Natural killer cell (primary cell): ENCODE data around the gene ROR1. TPM values are rescaled to one million over a fixed set of nuclear protein-coding genes. Genes with fewer than 3 reads are reported as not detected.

Source experiments
- ATAC-seq, 3 donors: fragments of 150-1000 bp in 2 of 3; fragments of 200-7000 bp in 1 of 3; cut with Tn5 transposase; 1 replicate in 1 of 3; 2 replicates in 2 of 3; pipeline ENCODE4 v1.10.0; 2021; ENCODE audit warnings: mild to moderate bottlenecking in 2 of 3, moderate library complexity in 2 of 3
- DNase-seq, 2 donors: peaks; one replicate each; pipeline versions ENCODE4 v3.0.0 to v3.0.0-alpha.2; 2013 to 2021; ENCODE audit warnings: mixed read lengths in 1 of 2
- H3K27ac ChIP-seq: one replicate; pipeline ENCODE4 v1.5.1; 2013; ENCODE audit warnings: mild to moderate bottlenecking, low read length
- H3K27me3 ChIP-seq: one replicate; pipeline ENCODE4 v1.6.1; 2013; ENCODE audit warnings: low read length; ENCODE audit not compliant: control insufficient read depth, insufficient read depth
- H3K36me3 ChIP-seq: one replicate; pipeline ENCODE4 v1.6.1; 2013; ENCODE audit warnings: low read length; ENCODE audit not compliant: control insufficient read depth, insufficient read depth
- H3K4me1 ChIP-seq: one replicate; pipeline ENCODE4 v1.6.1; 2013; ENCODE audit warnings: low read length; ENCODE audit not compliant: control insufficient read depth, insufficient read depth
- H3K4me3 ChIP-seq: one replicate; pipeline ENCODE4 v1.5.1; 2013; ENCODE audit warnings: low read length
- H3K9me3 ChIP-seq: one replicate; pipeline ENCODE4 v1.6.1; 2013; ENCODE audit warnings: low read length; ENCODE audit not compliant: control insufficient read depth, insufficient read depth
- H3K27ac Mint-ChIP-seq, 2 donors: one replicate each; pipeline ENCODE4 v1.8.0; 2022; ENCODE audit warnings: mild to moderate bottlenecking in 2 of 2, mixed read lengths in 2 of 2, moderate library complexity in 1 of 2
- H3K27me3 Mint-ChIP-seq, 2 donors: one replicate each; pipeline ENCODE4 v1.8.0; 2022; ENCODE audit warnings: low read depth in 2 of 2, mixed read lengths in 2 of 2
- H3K36me3 Mint-ChIP-seq: one replicate; pipeline ENCODE4 v1.8.0; 2022; ENCODE audit warnings: mixed read lengths
- H3K4me1 Mint-ChIP-seq, 2 donors: one replicate each; pipeline ENCODE4 v1.8.0; 2022; ENCODE audit warnings: mixed read lengths in 2 of 2
- H3K4me3 Mint-ChIP-seq: one replicate; pipeline ENCODE4 v1.8.0; 2022; ENCODE audit warnings: mild to moderate bottlenecking, moderate library complexity, mixed read lengths
- H3K9me3 Mint-ChIP-seq, 2 donors: one replicate each; pipeline ENCODE4 v1.8.0; 2022; ENCODE audit warnings: mixed read lengths in 2 of 2
- CTCF ChIP-seq: fragments of 200-600 bp; IDR thresholded peaks from one replicate; pipeline ENCODE4 v1.8.0; 2022; ENCODE audit warnings: antibody characterized with exemption
- WGBS: methylation state at CpG from one replicate; pipeline ENCODE4 v1.1.7; 2013; ENCODE audit warnings: missing lambda C conversion rate; ENCODE audit not compliant: insufficient coverage; 5-methylcytosine and 5-hydroxymethylcytosine counted together
- intact Hi-C: fragments of 100-400 bp; cut with micrococcal nuclease; formaldehyde crosslinking; loops from one replicate; pipeline ENCODE4 v1.14.2; 2022
- total RNA-seq, 4 donors: library from RNA; stranded (reverse); fragments of 120-200 nt in 1 of 4; gene quantifications; one replicate each; pipeline versions ENCODE4 v1.2.3 to v1.2.4, GENCODE V29; 2013 to 2022

Gene ROR1
- total RNA-seq, 3 donors from 2014 or later (not counting 1 experiment from before 2014, with no cell fraction given) = 0.05 to 0.35 (median 0.27) TPM

GRCh38 chr1:64192290-64192689, 418.5 kb downstream of the ROR1 start:
- 97% methylated on average over 8 of the region's 8 CpGs for WGBS
- Histone ChIP-seq H3K36me3 (no peaks in the 10 kb centered on the region), H3K4me3 (no peak overlapping the region), H3K4me1 (no peaks in the 10 kb centered on the region), H3K9me3 (no peaks in the 10 kb centered on the region), H3K27ac (no peak overlapping the region), H3K27me3 (no peaks in the 10 kb centered on the region)
- ATAC-seq = peak in 1 of 3 donors; percentile 15
- no peak for TF ChIP-seq CTCF
- Mint-ChIP-seq H3K9me3 (no peaks in the 10 kb centered on the region), H3K27ac (no peak overlapping the region), H3K27me3 (no peaks in the 10 kb centered on the region), H3K4me1 (no peaks in the 10 kb centered on the region), H3K4me3 (no peak overlapping the region), H3K36me3 (no peaks in the 10 kb centered on the region)
- intact Hi-C loops = no loop called here
- no peak for DNase-seq

GRCh38 chr1:64194168-64195080, 420.6 kb downstream of the ROR1 start:
- H3K4me3 ChIP-seq = no peak overlapping the region
- no peak overlapping the region for H3K27ac Mint-ChIP-seq
- no peaks in the 10 kb centered on the region for H3K9me3 Mint-ChIP-seq
- no peaks in the 10 kb centered on the region for H3K4me1 Mint-ChIP-seq
- H3K27me3 Mint-ChIP-seq = no peaks in the 10 kb centered on the region
- H3K27ac ChIP-seq = no peak overlapping the region
- H3K4me3 Mint-ChIP-seq = no peak overlapping the region
- no peaks in the 10 kb centered on the region for H3K36me3 ChIP-seq
- DNase-seq (no peak), ATAC-seq (no peak)
- WGBS = 73% methylated on average over 7 of the region's 8 CpGs
- H3K36me3 Mint-ChIP-seq = no peaks in the 10 kb centered on the region
- no peak for TF ChIP-seq CTCF
- intact Hi-C loops = no loop called here
- no peaks in the 10 kb centered on the region for H3K27me3 ChIP-seq
- H3K9me3 ChIP-seq = no peaks in the 10 kb centered on the region
- no peaks in the 10 kb centered on the region for H3K4me1 ChIP-seq

GRCh38 chr1:64195081-64195395, 421.2 kb downstream of the ROR1 start:
- Mint-ChIP-seq H3K4me1 (no peaks in the 10 kb centered on the region), H3K4me3 (no peak overlapping the region), H3K27ac (no peak overlapping the region), H3K27me3 (no peaks in the 10 kb centered on the region), H3K9me3 (no peaks in the 10 kb centered on the region), H3K36me3 (no peaks in the 10 kb centered on the region)
- Histone ChIP-seq H3K27ac (no peak overlapping the region), H3K4me3 (no peak overlapping the region), H3K27me3 (no peaks in the 10 kb centered on the region), H3K9me3 (no peaks in the 10 kb centered on the region), H3K36me3 (no peaks in the 10 kb centered on the region), H3K4me1 (no peaks in the 10 kb centered on the region)
- 94% methylated on average over 1 of the region's 1 CpG for WGBS
- no peak for TF ChIP-seq CTCF
- intact Hi-C loops = no loop called here
- ATAC-seq (no peak), DNase-seq (no peak)
